ENCODE data around the gene SLC27A2.

SLC27A2 gene

DNA sequence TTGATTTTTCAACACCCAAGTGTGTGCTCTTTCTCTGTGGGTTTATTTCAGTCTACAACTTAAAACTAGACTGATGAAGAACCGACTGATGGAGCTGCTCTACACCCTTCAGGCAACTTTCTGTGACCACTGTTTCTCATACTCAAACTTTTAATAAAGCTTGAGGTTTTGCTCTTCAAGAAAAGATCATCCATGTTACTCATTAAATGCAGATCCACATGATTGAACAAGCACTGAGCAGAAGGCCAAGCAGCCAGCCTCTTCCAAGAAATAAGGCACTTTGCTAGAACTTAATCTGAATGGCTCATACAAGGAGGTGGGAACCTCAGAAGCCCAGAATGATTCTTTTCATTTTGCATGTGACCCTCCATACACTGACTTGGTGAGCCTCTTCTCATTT, 8.7 kb downstream of the SLC27A2 start:
- no peak for DNase-seq (ENCODE audit: low spot score)

DNA sequence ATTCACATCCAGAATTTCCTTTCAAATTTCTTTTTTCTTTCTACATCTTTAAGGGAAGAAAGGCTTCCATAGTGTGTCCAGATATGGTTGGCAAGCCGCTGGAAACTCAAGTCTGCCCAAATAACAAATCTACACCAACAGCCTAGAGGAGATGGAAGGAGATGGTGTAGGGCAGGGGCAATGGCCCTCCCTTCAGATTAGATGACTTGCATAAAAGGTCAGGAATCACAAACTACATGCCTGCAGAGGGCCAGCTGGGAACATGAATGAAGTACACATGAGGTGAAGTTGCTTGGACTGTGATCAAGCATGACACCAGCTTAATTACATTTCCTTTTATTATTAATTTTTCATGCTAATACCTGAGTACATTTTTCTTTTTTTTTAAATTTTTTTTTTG, 10.2 kb downstream of the SLC27A2 start:
- DNase-seq (ENCODE audit: low spot score) = no peak

GRCh38 chr15:50192926-50193620, 11.1 kb downstream of the SLC27A2 start:
- DNase-seq (ENCODE audit: low spot score) = no peak

DNA sequence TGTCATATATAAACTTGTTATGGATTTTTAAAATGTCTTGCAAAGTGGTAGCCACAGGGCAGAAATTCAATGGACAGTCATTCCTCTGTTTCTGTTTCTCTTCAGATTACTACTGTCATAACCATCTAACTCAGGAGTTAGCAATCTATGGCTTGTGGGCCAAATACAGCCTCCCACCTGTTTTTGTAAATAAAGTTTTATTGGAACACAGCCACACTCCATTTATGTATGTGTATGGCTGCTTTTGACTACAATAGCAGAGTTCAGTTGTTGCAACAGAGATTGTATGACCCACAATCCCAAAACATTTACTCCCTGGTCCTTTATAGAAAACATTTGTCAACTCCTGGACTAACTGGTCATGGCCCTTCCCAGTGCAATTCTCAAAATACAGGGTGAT, 20.0 kb downstream of the SLC27A2 start:
- no peak for DNase-seq (ENCODE audit: low spot score)

GRCh38 chr15:50206020-50206419, 24.0 kb downstream of the SLC27A2 start:
- DNase-seq (ENCODE audit: low spot score) = no peak

- DNase-seq (ENCODE audit: low spot score) = no peak
These were observed 27.8 kb downstream of the SLC27A2 start for GRCh38 chr15:50209809-50210208.

DNA sequence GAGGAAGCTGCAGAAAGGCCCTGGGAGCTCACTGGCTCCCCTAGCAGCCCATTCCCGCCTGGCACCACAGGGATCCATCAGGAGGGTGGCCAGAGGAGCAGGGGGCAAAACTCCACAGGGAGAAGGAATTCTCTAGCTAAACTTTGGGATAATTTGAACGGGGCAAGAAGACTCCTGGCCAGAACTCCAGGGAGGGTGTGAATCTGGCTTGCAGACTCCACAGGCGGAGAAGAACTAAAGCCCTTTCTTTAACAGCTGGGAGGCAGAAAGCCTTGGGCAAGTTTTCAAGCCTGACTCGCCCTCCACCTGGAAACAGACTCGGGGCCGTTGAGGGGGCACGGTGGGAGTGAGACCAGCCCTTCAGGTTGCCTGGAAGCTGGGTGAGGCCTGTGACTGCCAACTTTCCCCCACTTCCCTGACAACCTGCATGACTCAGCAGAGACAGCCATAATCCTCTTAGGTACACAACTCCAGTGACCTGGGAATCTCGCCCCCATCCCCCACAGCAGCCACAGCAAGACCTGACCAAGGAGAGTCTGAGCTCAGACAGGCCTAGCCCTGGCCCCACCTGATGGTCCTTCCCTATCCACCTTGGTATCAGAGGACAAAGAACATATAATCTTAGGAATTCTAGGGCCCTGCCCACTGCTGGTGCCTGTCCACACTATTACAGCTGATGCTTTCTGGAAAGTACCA, 28.6 kb downstream of the SLC27A2 start:
- no peak for DNase-seq (ENCODE audit: low spot score)

- DNase-seq (ENCODE audit: low spot score) = no peak
These were observed 36.3 kb downstream of the SLC27A2 start for GRCh38 chr15:50218291-50218690.

DNA sequence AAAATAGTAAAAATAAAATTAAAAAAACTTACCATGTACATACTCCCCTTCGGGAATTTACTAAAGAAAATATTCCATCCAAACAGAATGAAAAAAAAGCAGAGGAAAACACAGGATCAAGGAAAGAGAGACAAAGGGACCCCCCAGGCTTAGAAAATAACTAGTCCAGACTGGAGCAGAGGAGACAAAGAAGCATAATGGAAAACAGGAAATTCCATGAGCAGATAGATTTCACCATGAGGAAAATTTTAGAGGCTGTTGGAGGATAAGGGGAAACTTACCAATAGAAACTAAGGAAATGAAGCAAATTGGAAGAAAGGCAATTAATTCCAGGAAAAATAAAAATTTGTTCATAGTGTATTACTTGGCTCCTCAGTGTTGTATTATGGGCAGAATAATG, 36.7 kb downstream of the SLC27A2 start:
- no peak for DNase-seq (ENCODE audit: low spot score)

GRCh38 chr15:50219820-50220219, 37.8 kb downstream of the SLC27A2 start:
- DNase-seq (ENCODE audit: low spot score) = no peak

- no peak for DNase-seq (ENCODE audit: low spot score)
These were observed 40.2 kb downstream of the SLC27A2 start for GRCh38 chr15:50222181-50222580.

GRCh38 chr15:50224606-50225005, 42.6 kb downstream of the SLC27A2 start:
- no peak for DNase-seq (ENCODE audit: low spot score)

DNA sequence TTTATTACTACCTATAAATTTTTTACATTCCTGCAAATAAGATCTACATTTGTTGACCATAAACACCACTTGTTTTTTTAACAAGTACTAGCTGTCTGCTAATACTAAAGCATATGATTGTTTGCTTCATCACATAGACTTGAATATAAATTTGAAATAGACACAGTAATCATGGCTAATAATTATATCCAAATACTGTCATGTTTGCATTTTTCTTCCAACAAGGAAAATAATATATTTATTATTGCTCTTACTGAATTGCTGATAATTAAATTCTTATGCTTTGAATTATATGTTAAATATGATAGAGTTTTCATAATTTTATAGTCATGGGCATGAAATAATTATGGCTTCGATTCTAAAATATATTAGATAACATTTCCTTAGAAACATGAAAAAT, 43.1 kb downstream of the SLC27A2 start:
- no peak for DNase-seq (ENCODE audit: low spot score)

- no peak for DNase-seq (ENCODE audit: low spot score)
These were observed 43.9 kb downstream of the SLC27A2 start for GRCh38 chr15:50225938-50226337.

DNA sequence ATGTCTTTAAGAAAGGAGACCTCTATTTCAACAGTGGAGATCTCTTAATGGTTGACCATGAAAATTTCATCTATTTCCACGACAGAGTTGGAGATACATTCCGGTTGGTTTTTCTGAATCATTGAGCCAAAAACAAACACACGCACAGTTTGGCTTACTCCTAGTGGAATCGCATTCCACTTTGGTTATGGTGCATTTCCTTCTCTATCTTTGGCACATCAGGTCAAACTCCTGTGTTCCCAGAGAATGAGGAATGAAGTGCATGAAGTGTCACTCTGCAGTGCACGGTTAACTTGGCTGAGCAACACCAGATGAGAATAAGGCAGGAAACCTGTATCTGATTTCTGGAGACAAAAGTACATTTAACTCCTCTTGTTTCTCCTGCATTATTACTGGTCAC, 45.1 kb downstream of the SLC27A2 start:
- DNase-seq (ENCODE audit: low spot score) = no peak

DNA sequence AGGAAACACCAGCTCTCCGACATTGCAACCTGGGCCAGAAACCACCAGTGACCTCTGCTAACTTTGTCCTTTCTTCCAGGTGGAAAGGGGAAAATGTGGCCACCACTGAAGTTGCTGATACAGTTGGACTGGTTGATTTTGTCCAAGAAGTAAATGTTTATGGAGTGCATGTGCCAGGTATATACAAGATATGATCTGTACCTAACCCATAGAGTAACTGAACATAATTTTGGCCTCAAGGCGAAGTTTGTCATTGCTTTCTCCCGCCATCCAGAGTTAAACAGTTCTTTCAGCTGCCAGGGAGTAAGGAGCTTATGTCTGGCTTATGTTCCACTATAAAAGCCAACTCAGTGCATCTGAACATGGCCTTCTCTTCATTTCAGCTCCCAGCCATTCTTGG, 46.9 kb downstream of the SLC27A2 start:
- no peak for DNase-seq (ENCODE audit: low spot score)

DNA sequence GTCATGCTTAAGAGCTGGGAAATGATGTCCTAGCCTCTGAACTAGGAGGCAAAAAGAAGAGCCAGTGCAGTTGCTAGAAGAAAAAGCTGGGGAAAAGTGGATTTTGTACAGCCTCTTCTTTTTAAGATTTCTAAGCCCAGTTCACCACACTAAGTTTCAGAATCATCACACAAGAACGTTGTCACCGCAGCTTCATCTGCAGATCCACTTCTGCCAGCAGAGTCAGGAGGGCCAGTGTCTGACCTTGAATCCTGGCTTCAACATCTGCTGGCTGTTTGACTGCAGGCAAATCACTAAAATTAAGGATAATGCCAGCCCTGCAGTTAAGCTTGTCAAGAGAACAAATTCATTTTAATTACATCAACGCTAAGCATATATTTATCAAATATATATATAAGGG, 47.3 kb downstream of the SLC27A2 start:
- DNase-seq (ENCODE audit: low spot score) = no peak

DNA sequence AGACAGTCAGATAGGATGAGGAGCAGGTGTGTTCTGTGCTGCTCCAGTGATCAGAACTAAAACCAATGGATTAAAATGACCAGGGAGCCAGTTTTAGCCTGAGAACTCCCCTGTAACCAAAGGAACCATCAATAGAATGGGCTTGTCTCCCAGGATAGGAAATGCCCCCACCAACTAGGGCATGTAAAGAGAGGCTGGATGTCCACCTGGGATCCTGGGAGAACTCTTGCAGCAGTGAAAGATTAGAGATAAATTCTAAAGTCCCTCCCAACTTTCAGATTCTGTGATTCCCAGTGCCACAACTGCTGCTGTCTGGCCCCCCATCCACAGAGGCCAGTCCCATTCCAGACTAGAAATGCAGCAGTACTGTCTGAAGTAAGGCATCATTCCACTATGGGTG, 49.8 kb downstream of the SLC27A2 start:
- DNase-seq (ENCODE audit: low spot score) = no peak

DNA sequence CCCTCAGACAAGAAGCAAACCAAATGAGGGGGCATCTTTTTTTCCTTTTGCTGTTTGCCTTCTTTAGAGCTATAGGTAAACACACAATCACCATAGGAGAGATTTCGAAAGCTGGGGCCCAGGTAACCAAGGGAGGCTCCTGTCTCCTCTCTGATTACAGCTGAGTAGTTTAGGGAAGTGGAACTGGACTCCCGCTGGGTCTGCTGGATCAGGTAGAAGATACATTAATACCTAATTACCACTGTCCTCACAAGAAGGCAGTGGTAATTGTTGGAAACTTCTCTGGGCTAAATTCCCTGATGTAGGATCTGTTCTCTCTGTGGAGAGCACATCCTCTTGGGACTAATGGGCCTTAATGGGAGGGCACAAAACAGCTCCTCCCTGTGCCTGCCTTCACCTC, 50.8 kb downstream of the SLC27A2 start:
- DNase-seq (ENCODE audit: low spot score) = no peak

DNA sequence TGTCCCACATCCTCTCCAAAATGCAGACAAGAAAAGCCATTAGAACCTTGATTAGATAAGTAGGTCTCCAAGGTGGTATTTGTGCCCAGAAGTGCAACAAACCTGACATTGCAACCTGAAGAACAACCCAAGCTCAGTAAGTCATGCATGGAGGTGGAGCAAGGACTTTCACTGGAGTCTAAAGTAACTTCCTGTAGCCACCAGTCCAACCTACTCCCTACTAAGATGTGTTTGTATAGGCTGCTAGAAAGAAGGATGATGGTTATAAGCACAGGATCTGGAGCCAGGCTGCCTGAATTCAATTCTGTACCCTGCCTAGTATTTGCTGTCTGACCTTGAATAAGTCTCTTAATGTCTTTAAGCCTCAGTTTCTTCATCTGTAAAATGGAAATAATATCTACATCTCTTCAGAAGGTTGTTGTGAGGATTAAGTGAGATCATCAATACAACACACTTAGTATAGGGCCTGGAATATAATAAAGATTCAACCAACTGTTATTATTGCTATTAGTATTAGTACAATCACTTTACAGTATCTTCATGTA, 51.3 kb downstream of the SLC27A2 start:
- no peak for DNase-seq (ENCODE audit: low spot score)

DNA sequence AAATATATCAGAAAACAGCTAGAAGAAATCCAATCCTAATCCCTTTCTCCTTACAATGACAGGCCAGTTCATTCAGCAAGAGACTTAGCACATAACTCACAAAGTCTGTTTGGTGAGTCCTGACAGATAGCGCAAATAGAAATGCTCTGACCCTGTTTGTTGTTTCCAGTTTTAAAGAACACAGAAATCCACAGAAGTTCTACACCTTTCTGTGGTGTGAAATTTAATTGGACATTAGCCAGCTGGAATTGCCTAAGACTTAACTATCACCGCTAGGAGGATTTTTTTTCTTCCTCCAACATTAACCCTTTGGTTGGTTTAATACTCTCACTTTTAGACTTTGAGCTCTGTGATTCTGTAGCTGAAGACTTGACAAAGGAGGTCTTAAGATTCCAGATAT, 52.8 kb downstream of the SLC27A2 start:
- DNase-seq (ENCODE audit: low spot score) = no peak

GRCh38 chr15:50235794-50236193, 53.8 kb downstream of the SLC27A2 start:
- DNase-seq (ENCODE audit: low spot score) = no peak

GRCh38 chr15:50236433-50236832, 54.4 kb downstream of the SLC27A2 start:
- DNase-seq (ENCODE audit: low spot score) = no peak

- DNase-seq (ENCODE audit: low spot score) = no peak
These were observed 56.3 kb downstream of the SLC27A2 start for GRCh38 chr15:50238255-50238654.

Measured in CD4-positive, alpha-beta T cell treated with Interleukin-15 for 4 hours (primary cell).